HTERT RPE-1 (cell line): ENCODE data around the gene RAP1A.

ENCODE experiments used
- in situ Hi-C: fragments of 300-500 bp; cut with MboI; formaldehyde crosslinking; loops from 4 replicates; pipeline ENCODE4 v1.14.3; 2020; ENCODE audit warnings: low sequenced_read_pairs

Gene RAP1A

DNA sequence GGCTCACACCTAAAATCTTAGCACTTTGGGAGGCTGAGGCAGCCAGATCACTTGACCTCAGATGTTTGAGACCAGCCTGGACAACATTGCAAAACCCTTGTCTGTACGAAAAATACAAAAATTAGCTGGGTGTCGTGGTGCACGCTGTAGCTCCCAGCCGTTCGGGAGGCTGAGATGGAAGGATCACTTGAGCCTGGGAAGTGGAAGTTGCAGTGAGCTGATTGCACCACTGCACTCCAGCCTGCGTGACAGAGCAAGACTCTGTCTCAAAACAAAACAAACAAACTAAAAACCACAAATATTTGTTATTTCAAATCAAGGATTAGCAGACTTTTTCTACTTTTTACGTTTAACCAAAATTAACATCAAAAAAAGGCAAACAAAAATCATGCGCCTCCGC lies 88.3 kb downstream of the RAP1A start:
- in situ Hi-C loops = no loop called here

GRCh38 chr1:111709986-111710385 lies 90.4 kb downstream of the RAP1A start:
- in situ Hi-C loops = no loop called here

DNA sequence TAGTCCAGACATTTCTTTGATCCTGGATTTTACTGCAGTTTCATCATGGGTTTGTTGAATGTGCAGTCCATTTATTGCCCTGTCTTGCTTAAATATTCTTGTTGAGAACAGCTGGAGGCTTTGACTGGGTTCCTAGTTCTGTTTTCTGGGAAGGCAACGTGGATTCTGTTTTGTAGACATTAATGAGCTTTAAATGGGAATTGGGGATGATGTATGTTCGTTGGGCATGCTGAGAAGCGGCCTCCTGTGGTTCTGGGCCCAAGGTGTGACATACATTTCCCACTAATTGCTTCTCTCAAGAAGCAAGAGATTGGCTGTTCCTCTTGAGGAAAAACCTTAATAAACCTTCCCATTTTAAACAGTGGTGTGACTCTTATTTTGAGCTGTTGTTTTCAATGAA lies 96.7 kb downstream of the RAP1A start:
- in situ Hi-C loops = no loop called here

GRCh38 chr1:111717450-111717849 lies 97.9 kb downstream of the RAP1A start:
- in situ Hi-C loops = no loop called here

GRCh38 chr1:111719135-111719534 lies 99.5 kb downstream of the RAP1A start:
- in situ Hi-C loops = no loop called here

DNA sequence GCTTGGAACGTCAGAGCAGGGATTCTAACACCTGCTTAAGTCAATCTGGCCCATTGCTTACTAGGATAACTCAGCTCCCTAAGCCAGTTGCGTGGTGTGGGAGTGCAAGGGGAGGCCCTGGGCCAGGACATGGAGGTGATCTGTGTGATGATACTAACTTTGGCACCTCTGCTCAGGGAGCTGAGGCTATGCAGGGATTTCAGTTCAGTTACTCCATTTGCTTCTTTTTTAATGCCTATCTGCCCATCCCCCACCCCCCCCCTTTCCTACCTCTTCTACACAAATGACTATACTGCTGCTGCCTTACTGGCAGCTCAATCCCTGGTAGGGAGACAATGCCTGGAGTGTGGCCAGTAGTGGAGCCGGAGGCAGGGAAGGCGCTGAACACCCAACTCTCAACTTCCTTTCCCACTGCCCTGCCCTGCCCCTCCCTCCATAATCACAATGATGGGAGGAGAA lies 100.1 kb downstream of the RAP1A start:
- in situ Hi-C loops = no loop called here

DNA sequence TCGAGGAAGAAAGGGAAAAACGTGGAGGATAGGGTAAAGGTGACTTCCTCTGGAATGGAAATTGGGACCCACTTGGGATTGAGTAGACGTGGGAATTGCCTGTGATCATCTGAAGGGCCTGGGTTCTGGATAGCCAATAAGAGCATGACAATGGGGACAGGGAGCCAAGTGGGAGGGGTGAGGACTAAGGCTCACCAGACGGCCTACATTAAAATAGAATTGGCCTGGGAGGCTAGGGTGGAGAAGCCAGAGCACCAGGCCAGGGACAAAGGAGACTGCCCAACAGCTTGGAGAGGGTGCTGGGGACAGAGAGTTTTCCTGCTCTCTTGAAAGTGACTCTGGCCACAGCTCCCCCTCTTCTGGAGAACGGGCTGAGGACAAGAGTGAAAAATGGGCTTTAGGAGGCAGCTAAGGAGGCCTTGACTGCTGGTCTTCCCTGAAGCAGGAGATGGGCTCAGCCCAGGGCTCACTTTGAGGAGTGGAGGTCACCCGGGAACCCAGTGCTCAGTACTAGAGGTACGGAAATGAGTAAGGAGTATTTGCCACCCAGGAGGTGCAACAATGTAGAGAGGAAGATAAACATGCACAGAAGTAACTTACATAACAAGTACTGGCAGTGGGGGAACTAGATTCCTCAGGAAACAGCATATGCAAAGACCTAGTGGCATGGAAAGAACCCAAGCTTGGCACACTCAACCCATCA lies 100.8 kb downstream of the RAP1A start:
- in situ Hi-C loops = no loop called here

DNA sequence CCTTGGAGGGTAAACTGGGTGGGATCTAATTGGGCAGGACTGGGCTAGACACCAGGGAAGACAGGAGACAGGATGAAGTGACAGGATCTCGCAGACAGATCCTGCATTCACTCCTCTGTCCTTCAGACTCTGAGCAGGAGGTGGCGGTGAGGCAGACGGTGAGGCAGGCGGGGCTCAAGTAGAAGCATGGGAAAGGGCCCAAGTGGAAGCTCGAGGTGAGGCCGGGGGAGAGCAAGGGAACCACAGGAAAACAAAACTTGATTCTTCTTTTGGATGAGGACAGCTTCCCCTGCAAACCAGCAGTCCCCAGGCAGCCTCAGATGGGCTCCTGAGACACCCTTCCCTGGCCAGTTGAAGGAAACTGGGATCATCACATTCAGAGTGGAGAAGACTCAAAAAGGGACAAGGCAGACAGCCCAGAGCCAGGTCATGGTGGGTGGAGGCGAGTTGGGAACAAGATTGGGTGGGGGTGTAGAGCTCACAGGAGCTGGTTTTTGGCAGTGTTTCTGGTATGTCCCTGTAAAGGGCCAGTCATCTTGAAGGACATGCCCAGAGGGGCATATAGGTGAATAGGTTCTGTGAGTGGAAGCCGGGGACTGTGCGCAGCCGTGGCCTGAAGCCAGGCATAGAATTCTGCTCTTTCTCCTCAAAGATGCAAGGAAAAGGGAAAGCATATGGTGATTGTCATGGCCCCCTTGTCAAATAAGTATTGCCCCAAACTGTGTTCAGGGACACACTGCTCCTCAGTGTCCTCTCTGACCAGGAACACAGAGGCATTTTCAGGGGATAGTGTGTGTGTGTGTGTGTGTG lies 101.6 kb downstream of the RAP1A start:
- in situ Hi-C loops = no loop called here

- in situ Hi-C loops = no loop called here
Observed at GRCh38 chr1:111723091-111723806, 103.7 kb downstream of the RAP1A start.

- in situ Hi-C loops = no loop called here
Observed at GRCh38 chr1:111723871-111724270, 104.3 kb downstream of the RAP1A start.

DNA sequence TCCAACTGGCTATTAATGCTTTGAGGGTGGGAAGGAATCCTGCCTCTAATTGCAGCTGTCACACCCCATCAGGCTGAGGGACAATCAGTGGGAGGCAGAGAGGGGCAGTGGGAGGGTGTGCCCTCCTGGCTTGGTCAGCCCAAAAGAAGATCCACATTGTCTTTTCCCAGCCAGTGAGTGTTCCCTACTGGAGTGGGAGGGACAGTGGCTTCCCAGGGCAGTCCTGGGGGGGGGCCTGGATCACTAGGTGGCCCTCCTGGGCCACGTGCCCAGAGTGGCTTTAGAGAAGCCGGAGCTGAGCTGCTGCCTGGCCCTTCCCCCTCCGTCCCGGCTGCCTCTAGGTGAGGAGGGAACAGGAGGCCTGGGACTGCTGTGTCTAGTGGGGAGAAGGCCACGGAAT lies 105.6 kb downstream of the RAP1A start:
- in situ Hi-C loops = no loop called here

- in situ Hi-C loops = no loop called here
Observed at GRCh38 chr1:111727056-111727455, 107.5 kb downstream of the RAP1A start.

DNA sequence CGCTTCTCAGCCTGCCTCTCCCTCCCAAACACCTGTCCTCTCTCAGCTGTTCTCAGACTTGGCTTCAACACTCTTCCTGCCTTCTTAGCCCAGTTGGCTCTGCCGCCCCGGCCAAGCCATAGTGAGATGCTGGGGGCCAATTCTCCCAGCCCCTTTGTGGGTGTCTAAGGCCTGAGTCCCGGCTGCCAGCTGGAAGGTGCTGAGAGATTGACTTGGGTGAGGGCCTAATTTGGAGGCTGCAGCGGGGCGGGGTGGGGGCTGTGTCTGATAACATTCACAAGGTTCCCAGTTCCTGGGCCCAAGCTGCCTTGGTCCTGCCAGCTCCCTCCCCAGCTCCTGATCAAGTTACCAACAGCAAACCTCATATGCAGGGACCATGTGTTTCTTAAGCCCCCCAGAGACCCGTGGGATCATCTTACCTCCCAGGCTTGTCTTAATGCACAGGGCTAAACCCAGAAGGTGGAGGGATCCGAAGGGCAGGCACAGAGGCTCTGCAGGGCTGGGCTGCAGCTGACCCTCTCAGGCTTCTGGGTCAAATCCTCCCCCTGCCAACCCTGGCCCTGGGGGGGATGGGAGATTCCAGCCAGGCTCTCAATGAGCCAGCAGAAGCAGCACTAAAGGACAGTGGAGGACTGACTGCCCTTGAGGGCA lies 109.8 kb downstream of the RAP1A start:
- in situ Hi-C loops = no loop called here

DNA sequence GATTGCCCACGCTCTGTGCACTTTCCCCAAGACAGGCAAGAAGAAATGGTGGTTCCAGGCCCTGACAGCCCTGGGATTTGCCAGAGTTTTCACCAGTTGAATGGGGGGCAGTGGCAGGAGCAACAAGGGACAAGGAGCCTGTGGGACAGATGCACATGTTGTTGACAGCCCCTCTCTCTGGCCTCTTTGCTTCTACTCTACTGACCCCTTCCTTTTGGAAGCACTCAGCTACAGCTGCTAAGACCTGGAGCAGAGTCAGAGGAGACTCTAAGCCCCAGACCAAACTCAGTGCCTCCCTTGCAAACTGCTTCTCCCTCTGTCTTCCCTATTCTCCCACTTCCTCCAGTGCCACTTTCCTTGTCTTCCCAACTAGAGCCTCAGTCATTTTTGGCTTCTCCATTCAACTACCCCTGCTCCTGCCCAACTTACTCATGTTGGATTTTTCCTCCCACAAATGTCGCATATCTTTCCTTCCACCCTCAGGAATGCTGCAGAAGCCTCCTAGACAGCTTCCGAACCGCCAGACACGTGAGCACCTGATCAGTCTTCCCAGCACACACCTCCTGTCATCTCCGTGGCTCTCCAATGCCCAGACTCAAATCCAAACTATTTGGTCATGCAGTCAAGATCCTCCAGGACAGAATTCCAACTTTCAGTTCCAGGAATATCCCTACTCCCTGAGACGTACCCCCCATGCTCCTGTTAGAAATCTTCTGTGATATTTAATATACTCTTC lies 110.5 kb downstream of the RAP1A start:
- in situ Hi-C loops = no loop called here

DNA sequence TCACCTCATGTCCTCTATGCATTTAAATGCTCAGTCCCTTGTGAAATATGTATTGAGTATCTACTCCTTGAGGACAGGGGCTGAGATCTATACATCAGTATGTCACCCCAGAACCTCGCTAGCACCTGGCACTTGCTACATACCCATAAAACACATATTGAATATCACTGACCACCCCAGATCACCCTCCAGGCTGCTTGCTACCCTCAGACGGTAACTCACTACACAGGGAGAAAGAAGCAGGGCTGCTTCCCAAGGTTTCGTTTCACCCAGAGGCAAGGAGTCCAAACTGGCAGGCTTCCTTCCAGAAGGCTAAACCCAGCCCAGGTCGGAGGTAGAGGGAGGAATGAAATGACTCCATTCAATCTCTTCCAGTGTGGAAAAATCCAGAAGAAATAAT lies 111.1 kb downstream of the RAP1A start:
- in situ Hi-C loops = no loop called here

GRCh38 chr1:111731956-111732355 lies 112.4 kb downstream of the RAP1A start:
- in situ Hi-C loops = no loop called here

- in situ Hi-C loops = no loop called here
Observed at GRCh38 chr1:111732718-111733117, 113.1 kb downstream of the RAP1A start.

GRCh38 chr1:111733183-111733991 lies 113.8 kb downstream of the RAP1A start:
- in situ Hi-C loops = no loop called here

DNA sequence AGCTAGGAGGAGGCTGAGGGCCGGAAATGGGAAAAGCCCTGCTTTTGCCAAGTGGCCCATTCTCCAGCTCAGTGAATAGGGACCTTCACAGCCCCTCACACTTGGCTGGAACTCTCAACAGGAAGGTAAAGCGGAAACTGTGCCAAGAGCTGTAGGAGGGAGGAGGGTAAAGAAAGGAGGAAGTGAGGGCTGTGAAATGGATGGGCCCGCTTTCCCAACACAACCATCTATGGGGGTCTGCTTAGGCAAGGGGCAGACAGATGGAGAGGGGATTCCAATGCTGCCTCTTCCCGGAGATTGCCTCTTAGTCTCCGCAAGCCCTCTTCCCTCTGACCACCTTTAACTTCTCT lies 114.4 kb downstream of the RAP1A start:
- in situ Hi-C loops = no loop called here

- in situ Hi-C loops = no loop called here
Observed at GRCh38 chr1:111734426-111734825, 114.8 kb downstream of the RAP1A start.
